Fibroblast of the aortic adventitia (primary cell): ENCODE measurements around the gene ANAPC5. TPM values are rescaled to one million over a fixed set of nuclear protein-coding genes. Genes with fewer than 3 reads are reported as not detected.

ENCODE experiments used
- DNase-seq: peaks from one replicate; pipeline ENCODE4 v3.0.0-alpha.2; 2010; ENCODE audit warnings: low read depth
- H3K4me3 ChIP-seq: 2 replicates; pipeline ENCODE4 v1.5.1; 2011; ENCODE audit warnings: low read depth, mild to moderate bottlenecking, control low read depth, low read length, moderate library complexity
- total RNA-seq: library from RNA; depleted of rRNA; stranded (reverse); fragments of >200 nt; gene quantifications from 2 replicates; pipeline ENCODE4 v1.2.3, GENCODE V29; 2012; ENCODE audit warnings: low replicate concordance
- TF ChIP-seq, protein P1 (sequence below): IDR thresholded peaks from 2 replicates; pipeline ENCODE4 v1.5.1; 2011; ENCODE audit warnings: mild to moderate bottlenecking, low read length, control low read depth, inconsistent platforms; ENCODE audit not compliant: insufficient read depth

ANAPC5 gene
- total RNA-seq, 1 donor = 148 TPM

GRCh38 chr12:121263206-121263935 is 88.8 kb downstream of the ANAPC5 start:
- no peak for DNase-seq
- no peak overlapping the region for H3K4me3 ChIP-seq
- TF ChIP-seq, protein P1, sequence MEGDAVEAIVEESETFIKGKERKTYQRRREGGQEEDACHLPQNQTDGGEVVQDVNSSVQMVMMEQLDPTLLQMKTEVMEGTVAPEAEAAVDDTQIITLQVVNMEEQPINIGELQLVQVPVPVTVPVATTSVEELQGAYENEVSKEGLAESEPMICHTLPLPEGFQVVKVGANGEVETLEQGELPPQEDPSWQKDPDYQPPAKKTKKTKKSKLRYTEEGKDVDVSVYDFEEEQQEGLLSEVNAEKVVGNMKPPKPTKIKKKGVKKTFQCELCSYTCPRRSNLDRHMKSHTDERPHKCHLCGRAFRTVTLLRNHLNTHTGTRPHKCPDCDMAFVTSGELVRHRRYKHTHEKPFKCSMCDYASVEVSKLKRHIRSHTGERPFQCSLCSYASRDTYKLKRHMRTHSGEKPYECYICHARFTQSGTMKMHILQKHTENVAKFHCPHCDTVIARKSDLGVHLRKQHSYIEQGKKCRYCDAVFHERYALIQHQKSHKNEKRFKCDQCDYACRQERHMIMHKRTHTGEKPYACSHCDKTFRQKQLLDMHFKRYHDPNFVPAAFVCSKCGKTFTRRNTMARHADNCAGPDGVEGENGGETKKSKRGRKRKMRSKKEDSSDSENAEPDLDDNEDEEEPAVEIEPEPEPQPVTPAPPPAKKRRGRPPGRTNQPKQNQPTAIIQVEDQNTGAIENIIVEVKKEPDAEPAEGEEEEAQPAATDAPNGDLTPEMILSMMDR = no peak

DNA sequence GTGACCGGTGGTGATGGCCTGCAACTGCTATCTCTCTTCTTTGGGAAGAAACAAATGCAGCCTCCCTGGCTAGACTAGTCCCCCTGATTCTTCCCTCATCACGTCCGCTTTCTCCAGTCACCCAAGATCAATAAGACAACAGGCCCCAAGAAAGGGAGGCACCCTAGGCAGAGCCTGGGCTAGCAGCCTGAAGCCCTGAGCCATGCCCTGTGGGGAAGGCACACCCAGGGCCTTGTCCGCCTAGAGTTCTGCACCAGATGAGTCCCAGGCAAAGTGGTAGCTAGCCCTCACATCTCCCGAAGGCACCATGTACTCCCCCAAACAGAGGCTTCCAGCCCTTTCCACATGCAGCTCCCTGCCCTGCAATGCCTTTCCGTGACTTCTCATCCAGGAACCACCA is 90.8 kb downstream of the ANAPC5 start:
- TF ChIP-seq, protein P1 = no peak
- DNase-seq = no peak
- no peak overlapping the region for H3K4me3 ChIP-seq

DNA sequence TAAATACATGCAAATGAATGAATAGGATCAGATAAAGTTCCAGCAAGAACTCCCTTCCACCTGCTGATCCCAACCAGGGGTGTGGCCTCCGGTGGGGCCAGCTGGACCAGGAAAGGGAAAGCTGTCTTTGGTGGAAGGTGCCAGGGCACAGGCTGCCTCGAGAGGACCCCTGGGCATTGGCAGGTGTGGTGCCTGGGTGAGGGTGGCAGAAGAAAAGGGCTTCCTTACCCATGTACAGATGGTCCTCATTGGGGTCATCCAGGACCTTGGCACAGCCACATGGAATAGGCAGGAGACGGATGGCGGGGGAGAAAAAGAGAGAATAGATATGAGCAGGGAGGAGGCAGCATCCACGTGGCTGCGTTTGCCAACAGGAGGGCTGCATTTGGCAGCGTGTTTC is 92.1 kb downstream of the ANAPC5 start:
- H3K4me3 ChIP-seq = no peak overlapping the region
- TF ChIP-seq, protein P1 = no peak
- no peak for DNase-seq

DNA sequence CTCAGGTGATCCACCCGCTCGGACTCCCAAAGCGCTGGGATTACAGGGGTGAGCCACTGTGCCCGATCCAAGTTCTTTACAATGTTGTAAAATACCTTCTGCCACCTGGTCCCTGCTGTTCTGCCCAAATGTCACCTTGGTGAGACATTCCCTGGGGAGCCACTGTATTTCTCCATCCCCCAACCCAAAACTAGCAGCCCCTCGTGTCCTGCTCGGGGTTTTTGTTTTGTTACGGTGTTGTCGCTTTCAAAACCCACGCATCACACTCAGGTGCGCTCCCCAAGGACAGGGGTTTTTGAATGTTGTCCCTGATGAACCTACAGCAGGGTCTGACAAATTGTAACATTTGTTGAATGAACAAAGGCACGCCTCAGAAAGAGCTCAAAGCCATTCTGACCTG is 93.1 kb downstream of the ANAPC5 start:
- no peak overlapping the region for H3K4me3 ChIP-seq
- TF ChIP-seq, protein P1 = no peak
- no peak for DNase-seq

Other genes with a start within 250 kb of the ANAPC5 start
- gene P2RX7, start 219.5 kb downstream of the ANAPC5 start, total RNA-seq = 0.18 and 9.1 TPM in 2 replicates
- 2.7 and 9.1 TPM in 2 replicates for gene P2RX4, start 142.3 kb downstream of the ANAPC5 start, total RNA-seq
- gene CAMKK2, start 55.7 kb downstream of the ANAPC5 start, total RNA-seq = 12.0 and 23.8 TPM in 2 replicates
- 36.9 and 55.1 TPM in 2 replicates for gene RNF34, start 47.7 kb upstream of the ANAPC5 start, total RNA-seq
- gene KDM2B, start 228.6 kb upstream of the ANAPC5 start, total RNA-seq = 26.8 and 29.8 TPM in 2 replicates